ENCODE data around the gene MRPL49. TPM values are rescaled to one million over a fixed set of nuclear protein-coding genes. Genes with fewer than 3 reads are reported as not detected.

MRPL49 gene
- polyA plus RNA-seq, 1 donor from 2014 or later = 80.5 TPM

- H3K4me2 ChIP-seq (ENCODE audit: low read length) = peak overlapping the region; percentile 6
- H4K20me1 ChIP-seq (ENCODE audit: insufficient read depth) = no peaks in the 10 kb centered on the region
- H3K36me3 ChIP-seq (ENCODE audit: insufficient read depth, low read length) = no peaks in the 10 kb centered on the region
- H3K79me2 ChIP-seq (replicated peaks; ENCODE audit: insufficient read depth, low read length) = peaks cover 23% of the 10 kb centered on the region
- H3K4me3 ChIP-seq (ENCODE audit: low read length) = peak overlapping the region; percentile 84
- no peak overlapping the region for H2AFZ ChIP-seq (ENCODE audit: low read depth, low read length)
- no peaks in the 10 kb centered on the region for H3K9me3 ChIP-seq (ENCODE audit: low read length)
- no peaks in the 10 kb centered on the region for H3K9me2 ChIP-seq (ENCODE audit: insufficient read depth, low read length)
- H3K9ac ChIP-seq (ENCODE audit: low read length) = peak overlapping the region; percentile 84
- H3K27ac ChIP-seq (ENCODE audit: low read length) = no peak overlapping the region
- TF ChIP-seq, protein P1, sequence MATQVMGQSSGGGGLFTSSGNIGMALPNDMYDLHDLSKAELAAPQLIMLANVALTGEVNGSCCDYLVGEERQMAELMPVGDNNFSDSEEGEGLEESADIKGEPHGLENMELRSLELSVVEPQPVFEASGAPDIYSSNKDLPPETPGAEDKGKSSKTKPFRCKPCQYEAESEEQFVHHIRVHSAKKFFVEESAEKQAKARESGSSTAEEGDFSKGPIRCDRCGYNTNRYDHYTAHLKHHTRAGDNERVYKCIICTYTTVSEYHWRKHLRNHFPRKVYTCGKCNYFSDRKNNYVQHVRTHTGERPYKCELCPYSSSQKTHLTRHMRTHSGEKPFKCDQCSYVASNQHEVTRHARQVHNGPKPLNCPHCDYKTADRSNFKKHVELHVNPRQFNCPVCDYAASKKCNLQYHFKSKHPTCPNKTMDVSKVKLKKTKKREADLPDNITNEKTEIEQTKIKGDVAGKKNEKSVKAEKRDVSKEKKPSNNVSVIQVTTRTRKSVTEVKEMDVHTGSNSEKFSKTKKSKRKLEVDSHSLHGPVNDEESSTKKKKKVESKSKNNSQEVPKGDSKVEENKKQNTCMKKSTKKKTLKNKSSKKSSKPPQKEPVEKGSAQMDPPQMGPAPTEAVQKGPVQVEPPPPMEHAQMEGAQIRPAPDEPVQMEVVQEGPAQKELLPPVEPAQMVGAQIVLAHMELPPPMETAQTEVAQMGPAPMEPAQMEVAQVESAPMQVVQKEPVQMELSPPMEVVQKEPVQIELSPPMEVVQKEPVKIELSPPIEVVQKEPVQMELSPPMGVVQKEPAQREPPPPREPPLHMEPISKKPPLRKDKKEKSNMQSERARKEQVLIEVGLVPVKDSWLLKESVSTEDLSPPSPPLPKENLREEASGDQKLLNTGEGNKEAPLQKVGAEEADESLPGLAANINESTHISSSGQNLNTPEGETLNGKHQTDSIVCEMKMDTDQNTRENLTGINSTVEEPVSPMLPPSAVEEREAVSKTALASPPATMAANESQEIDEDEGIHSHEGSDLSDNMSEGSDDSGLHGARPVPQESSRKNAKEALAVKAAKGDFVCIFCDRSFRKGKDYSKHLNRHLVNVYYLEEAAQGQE (IDR thresholded peaks at IDR 0.05; ENCODE audit: borderline replicate concordance) = no peak
- H3K27me3 ChIP-seq (ENCODE audit: insufficient read depth, low read depth, low read length) = no peaks in the 10 kb centered on the region
- no peaks in the 10 kb centered on the region for H3F3A ChIP-seq (ENCODE audit: insufficient read depth, low read length, poor library complexity, severe bottlenecking)
Measured at GRCh38 chr11:65083134-65083833, 38.8 kb upstream of the MRPL49 start.

- Histone ChIP-seq H3F3A (ENCODE audit: insufficient read depth, low read length, poor library complexity, severe bottlenecking) (no peaks in the 10 kb centered on the region), H3K9me2 (ENCODE audit: insufficient read depth, low read length) (no peaks in the 10 kb centered on the region), H3K9ac (ENCODE audit: low read length) (peak within 1 kb of the TSS; percentile 84), H4K20me1 (ENCODE audit: insufficient read depth) (no peaks in the 10 kb centered on the region), H3K4me3 (ENCODE audit: low read length) (peak within 1 kb of the TSS; percentile 84), H3K27me3 (ENCODE audit: insufficient read depth, low read depth, low read length) (no peaks in the 10 kb centered on the region), H3K36me3 (ENCODE audit: insufficient read depth, low read length) (no peaks in the 10 kb centered on the region), H3K4me2 (ENCODE audit: low read length) (peak within 1 kb of the TSS; percentile 88), H3K79me2 (replicated peaks; ENCODE audit: insufficient read depth, low read length) (peaks cover 23% of the 10 kb centered on the region), H3K27ac (ENCODE audit: low read length) (peak within 1 kb of the TSS; percentile 85), H3K9me3 (ENCODE audit: low read length) (no peaks in the 10 kb centered on the region), H2AFZ (ENCODE audit: low read depth, low read length) (peak within 1 kb of the TSS; percentile 65)
- TF ChIP-seq, protein P2, sequence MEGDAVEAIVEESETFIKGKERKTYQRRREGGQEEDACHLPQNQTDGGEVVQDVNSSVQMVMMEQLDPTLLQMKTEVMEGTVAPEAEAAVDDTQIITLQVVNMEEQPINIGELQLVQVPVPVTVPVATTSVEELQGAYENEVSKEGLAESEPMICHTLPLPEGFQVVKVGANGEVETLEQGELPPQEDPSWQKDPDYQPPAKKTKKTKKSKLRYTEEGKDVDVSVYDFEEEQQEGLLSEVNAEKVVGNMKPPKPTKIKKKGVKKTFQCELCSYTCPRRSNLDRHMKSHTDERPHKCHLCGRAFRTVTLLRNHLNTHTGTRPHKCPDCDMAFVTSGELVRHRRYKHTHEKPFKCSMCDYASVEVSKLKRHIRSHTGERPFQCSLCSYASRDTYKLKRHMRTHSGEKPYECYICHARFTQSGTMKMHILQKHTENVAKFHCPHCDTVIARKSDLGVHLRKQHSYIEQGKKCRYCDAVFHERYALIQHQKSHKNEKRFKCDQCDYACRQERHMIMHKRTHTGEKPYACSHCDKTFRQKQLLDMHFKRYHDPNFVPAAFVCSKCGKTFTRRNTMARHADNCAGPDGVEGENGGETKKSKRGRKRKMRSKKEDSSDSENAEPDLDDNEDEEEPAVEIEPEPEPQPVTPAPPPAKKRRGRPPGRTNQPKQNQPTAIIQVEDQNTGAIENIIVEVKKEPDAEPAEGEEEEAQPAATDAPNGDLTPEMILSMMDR (IDR thresholded peaks at IDR 0.05; ENCODE audit: poor library complexity, severe bottlenecking) = no peak
- TF ChIP-seq TAF1 (IDR thresholded peaks at IDR 0.05; ENCODE audit: low read depth) (peak; percentile 80), EZH2 (IDR thresholded peaks at IDR 0.05; ENCODE audit: borderline replicate concordance, insufficient read depth, low read length, poor library complexity, severe bottlenecking) (no peak), RAD21 (conservative IDR thresholded peaks at IDR 0.05) (peak; percentile 19), EP300 (conservative IDR thresholded peaks at IDR 0.05; ENCODE audit: poor library complexity, severe bottlenecking) (peak; percentile 81), MXI1 (conservative IDR thresholded peaks at IDR 0.05; ENCODE audit: poor library complexity, severe bottlenecking) (peak; percentile 100), POLR2AphosphoS5 (IDR thresholded peaks at IDR 0.05) (peak; percentile 96), SMC3 (conservative IDR thresholded peaks at IDR 0.05; ENCODE audit: poor library complexity) (peak; percentile 26)
- TF ChIP-seq, protein P1 (IDR thresholded peaks at IDR 0.05; ENCODE audit: borderline replicate concordance) = peak; percentile 71
Measured at GRCh38 chr11:65083834-65084597, 38.1 kb upstream of the MRPL49 start, which contains the start of the genes CDCA5 and ZFPL1. CDCA5 (minus strand) TSS chr11:65084040; CDS start chr11:65083978, 62 bp downstream. ZFPL1 (plus strand) TSS chr11:65084222; CDS start chr11:65084699, 477 bp downstream.
